ENCODE results near the gene EZH1. TPM values are rescaled to one million over a fixed set of nuclear protein-coding genes. Genes with fewer than 3 reads are reported as not detected.

EZH1 gene
- total RNA-seq, 2 experiments from 2014 or later, result 27.2 to 29.2 TPM

GRCh38 chr17:42692489-42692888 is 52.4 kb downstream of the EZH1 start:
- CTCF ChIA-PET, result interaction anchor here (0.7 to 2.5 kb wide), 2 partner anchors 9 to 655 kb away, joined by 3 to 6 read pairs; no protein-coding TSS in a partner anchor

GRCh38 chr17:42691021-42691545 is 53.8 kb downstream of the EZH1 start:
- ChIA-PET POLR2A (no interaction called here), CTCF (no interaction called here)

More at GRCh38 chr17:42692489-42692888, 52.4 kb downstream of the EZH1 start:
- POLR2A ChIA-PET, result interaction anchor here (1.0 kb wide), 1 partner anchor 15 kb away, joined by 4 read pairs; no protein-coding TSS in a partner anchor

GRCh38 chr17:42690596-42690995 is 54.2 kb downstream of the EZH1 start:
- ChIA-PET CTCF (no interaction called here), POLR2A (no interaction called here)

GRCh38 chr17:42687707-42688320 is 57.0 kb downstream of the EZH1 start:
- ChIA-PET POLR2A (no interaction called here), CTCF (interaction anchor here (0.8 kb wide), 1 partner anchor 76 kb away, joined by 3 read pairs; no protein-coding TSS in a partner anchor)

- CTCF ChIA-PET, result no interaction called here
- POLR2A ChIA-PET, result no interaction called here
Measured at GRCh38 chr17:42686520-42687128, 58.2 kb downstream of the EZH1 start.

GRCh38 chr17:42685831-42686230 is 59.0 kb downstream of the EZH1 start:
- CTCF ChIA-PET, result no interaction called here
- POLR2A ChIA-PET, result no interaction called here

- ChIA-PET CTCF (no interaction called here), POLR2A (no interaction called here)
Measured at GRCh38 chr17:42684929-42685556, 59.8 kb downstream of the EZH1 start.

GRCh38 chr17:42683407-42684034 is 61.3 kb downstream of the EZH1 start:
- POLR2A ChIA-PET, result no interaction called here

GRCh38 chr17:42682722-42683403 is 62.0 kb downstream of the EZH1 start:
- ChIA-PET CTCF (interaction anchor here (1.4 to 2.1 kb wide), 5 partner anchors 9 to 75 kb away, joined by 3 to 6 read pairs (median 4); no protein-coding TSS in a partner anchor), POLR2A (no interaction called here)

More at GRCh38 chr17:42683407-42684034, 61.3 kb downstream of the EZH1 start:
- CTCF ChIA-PET, result interaction anchor here (1.0 to 2.1 kb wide), 6 partner anchors 10 to 105 kb away, joined by 3 to 6 read pairs (median 4); no protein-coding TSS in a partner anchor

- CTCF ChIA-PET, result interaction anchor here (1.5 to 1.6 kb wide), 2 partner anchors 10 to 18 kb away, joined by 3 to 4 read pairs; no protein-coding TSS in a partner anchor
- POLR2A ChIA-PET, result no interaction called here
Measured at GRCh38 chr17:42681976-42682721, 62.7 kb downstream of the EZH1 start, which contains the start of gene CNTNAP1. CNTNAP1 (plus strand) TSS chr17:42682531; CDS start chr17:42682830, 299 bp downstream.

- CTCF ChIA-PET, result interaction anchor here (1.1 to 2.1 kb wide), 3 partner anchors 72 to 126 kb away, joined by 3 to 11 read pairs (median 3); partner anchors contain the start of gene PSMC3IP
- POLR2A ChIA-PET, result interaction anchor here (0.6 kb wide), 1 partner anchor 636 kb away, joined by 4 read pairs; no protein-coding TSS in a partner anchor
Measured at GRCh38 chr17:42680331-42680808, 64.5 kb downstream of the EZH1 start.

- CTCF ChIA-PET, result interaction anchor here (0.9 to 2.1 kb wide), 5 partner anchors 20 to 125 kb away, joined by 3 to 11 read pairs (median 3); partner anchors contain the start of genes MLX, PSMC3IP and TUBG2
- POLR2A ChIA-PET, result interaction anchor here (0.6 to 2.0 kb wide), 3 partner anchors 101 to 636 kb away, joined by 3 to 5 read pairs (median 4); no protein-coding TSS in a partner anchor
Measured at GRCh38 chr17:42679492-42680330, 65.1 kb downstream of the EZH1 start.

- POLR2A ChIA-PET, result interaction anchor here (0.5 to 2.0 kb wide), 4 partner anchors 101 to 637 kb away, joined by 3 to 5 read pairs (median 4); no protein-coding TSS in a partner anchor
- CTCF ChIA-PET, result interaction anchor here (0.9 to 2.1 kb wide), 4 partner anchors 19 to 112 kb away, joined by 3 to 11 read pairs (median 3); partner anchors contain the start of genes MLX, PSMC3IP and TUBG2
Measured at GRCh38 chr17:42678951-42679491, 65.8 kb downstream of the EZH1 start.

GRCh38 chr17:42677921-42678781 is 66.7 kb downstream of the EZH1 start:
- POLR2A ChIA-PET, result interaction anchor here (0.5 to 2.0 kb wide), 5 partner anchors 15 to 638 kb away, joined by 3 to 5 read pairs (median 3); no protein-coding TSS in a partner anchor
- CTCF ChIA-PET, result interaction anchor here (0.5 to 2.6 kb wide), 4 partner anchors 29 to 111 kb away, joined by 3 to 16 read pairs (median 7); partner anchors contain the start of genes MLX and PSMC3IP

Measured in activated CD8-positive, alpha-beta memory T cell treated with anti-CD3 and anti-CD28 coated beads for 36 hours (primary cell).